Astrocyte of the spinal cord (primary cell): ENCODE measurements around the gene ZDHHC4.
"Not testable (repeated sequence)": the region's sequence is repeated elsewhere in the genome, so short reads cannot be mapped to it uniquely, and the experiment has no call there.

Experiments used
- DNase-seq: peaks from one replicate; pipeline ENCODE4 v3.0.0; 2011; ENCODE audit warnings: low read depth, low spot score
- H3K4me3 ChIP-seq: 2 replicates; pipeline ENCODE4 v1.5.1; 2011; ENCODE audit warnings: low read depth, mild to moderate bottlenecking, low read length, moderate library complexity
- in situ Hi-C: cut with HindIII; loops from 2 replicates; pipeline ENCODE4 v1.10.0; 2017; ENCODE audit warnings: low sequenced_read_pairs
- TF ChIP-seq, protein P1 (sequence below): IDR thresholded peaks from 2 replicates; pipeline ENCODE4 v1.5.1; 2012; ENCODE audit warnings: low read depth, mild to moderate bottlenecking, low read length, inconsistent platforms

Gene ZDHHC4

DNA sequence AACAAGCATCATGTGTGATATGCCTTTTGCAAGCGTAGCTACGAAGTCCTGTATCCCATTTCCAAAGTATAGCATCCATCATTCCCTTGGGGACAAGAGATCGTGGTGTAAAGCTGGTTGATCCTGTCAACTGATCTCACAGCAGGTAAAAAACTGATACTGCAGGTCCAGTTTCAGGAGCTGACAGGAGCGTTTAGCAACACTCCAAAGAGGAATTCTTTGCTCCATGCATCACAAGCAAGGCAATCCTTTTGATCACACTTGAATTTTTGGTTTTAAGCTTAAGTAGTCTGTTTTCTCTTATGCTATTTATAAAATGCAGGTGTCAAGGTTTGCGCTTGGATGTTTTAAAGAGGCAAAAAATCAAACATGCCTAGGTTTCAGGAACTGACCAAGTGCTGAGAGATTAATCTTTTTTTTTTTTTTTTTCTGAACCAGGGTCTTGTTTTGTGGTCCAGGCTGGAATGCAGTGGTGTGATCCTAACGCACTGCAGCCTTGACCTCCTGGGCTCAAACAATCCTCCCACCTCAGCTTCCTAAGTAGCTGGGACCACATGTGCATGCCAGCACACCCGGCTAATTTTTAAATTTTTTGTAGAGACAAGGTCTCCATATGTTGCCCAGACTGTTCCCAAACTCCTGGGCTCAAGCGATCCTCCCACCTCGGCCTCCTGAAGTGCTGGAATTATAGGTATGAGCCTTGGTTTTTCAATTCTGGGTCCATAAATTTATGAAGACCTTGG is 1.8 kb upstream of the ZDHHC4 start:
- in situ Hi-C loops, result no loop called here
- no peak for DNase-seq
- TF ChIP-seq, protein P1, sequence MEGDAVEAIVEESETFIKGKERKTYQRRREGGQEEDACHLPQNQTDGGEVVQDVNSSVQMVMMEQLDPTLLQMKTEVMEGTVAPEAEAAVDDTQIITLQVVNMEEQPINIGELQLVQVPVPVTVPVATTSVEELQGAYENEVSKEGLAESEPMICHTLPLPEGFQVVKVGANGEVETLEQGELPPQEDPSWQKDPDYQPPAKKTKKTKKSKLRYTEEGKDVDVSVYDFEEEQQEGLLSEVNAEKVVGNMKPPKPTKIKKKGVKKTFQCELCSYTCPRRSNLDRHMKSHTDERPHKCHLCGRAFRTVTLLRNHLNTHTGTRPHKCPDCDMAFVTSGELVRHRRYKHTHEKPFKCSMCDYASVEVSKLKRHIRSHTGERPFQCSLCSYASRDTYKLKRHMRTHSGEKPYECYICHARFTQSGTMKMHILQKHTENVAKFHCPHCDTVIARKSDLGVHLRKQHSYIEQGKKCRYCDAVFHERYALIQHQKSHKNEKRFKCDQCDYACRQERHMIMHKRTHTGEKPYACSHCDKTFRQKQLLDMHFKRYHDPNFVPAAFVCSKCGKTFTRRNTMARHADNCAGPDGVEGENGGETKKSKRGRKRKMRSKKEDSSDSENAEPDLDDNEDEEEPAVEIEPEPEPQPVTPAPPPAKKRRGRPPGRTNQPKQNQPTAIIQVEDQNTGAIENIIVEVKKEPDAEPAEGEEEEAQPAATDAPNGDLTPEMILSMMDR, result no peak
- H3K4me3 ChIP-seq, result no peak overlapping the region

DNA sequence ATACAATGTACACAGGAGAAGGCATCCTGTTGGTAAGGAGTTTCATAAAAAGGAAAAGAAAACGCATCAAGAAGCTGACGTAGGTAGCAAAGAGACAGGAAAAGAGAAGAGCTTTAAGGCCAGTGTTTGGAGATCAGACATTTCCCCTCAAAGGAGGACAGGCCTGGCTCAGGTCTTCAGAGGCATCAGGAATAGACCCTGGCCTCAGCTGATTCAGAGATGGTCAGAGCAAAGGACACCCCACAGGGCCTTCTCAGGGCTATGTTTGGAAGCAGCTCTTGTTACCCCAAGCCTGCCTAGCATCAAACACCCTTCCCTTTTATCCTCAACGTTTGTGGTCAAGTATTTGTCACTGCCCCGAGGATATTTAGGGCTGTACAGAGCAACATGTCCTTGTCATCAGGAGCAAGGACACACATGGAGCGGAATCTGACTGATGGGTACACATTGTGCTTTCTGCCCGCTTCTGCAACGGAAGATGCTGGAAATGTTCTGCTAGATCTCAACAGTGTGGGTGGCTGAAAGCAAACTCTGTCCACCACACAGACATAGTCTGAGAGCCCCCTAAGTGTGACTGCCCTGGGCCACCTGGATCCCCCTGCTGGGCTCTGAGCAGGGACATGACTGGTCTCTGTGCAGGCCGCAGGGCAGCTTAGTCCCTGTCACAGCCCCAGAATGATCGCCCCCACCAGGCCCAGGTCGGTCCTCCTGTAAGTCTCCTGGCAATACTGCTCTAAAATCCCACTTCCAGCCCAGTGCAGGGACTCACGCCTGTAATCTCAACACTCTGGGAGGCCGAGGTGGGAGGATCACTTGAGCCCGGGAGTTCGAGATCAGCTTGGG is 1.0 kb upstream of the ZDHHC4 start:
- peak overlapping the region; percentile 78 for H3K4me3 ChIP-seq
- DNase-seq, result no peak
- TF ChIP-seq, protein P1, result no peak
- in situ Hi-C loops, result no loop called here

DNA sequence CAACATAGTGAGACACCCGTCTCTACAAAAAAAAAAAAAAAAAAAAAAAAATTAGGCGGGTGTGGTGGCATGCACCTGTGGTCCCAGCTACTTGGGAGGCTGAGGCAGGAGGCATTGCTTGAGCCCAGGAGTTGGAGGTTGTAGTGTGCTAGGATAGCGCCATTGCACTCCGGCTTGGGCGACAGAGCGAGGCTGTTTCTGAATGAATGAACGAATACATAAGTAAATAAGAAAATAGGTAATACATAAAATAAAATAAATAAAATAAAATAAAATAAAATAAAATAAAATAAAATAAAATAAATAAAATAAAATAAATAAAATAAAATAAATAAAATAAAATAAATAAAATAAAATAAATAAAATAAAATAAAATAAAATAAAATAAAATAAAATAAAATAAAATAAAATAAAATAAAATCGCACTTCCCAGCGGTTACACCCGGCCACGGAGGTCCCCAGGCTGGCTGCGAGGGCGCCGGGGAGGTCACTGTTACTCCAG is 336 bp upstream of the ZDHHC4 start:
- H3K4me3 ChIP-seq, result peak overlapping the region; percentile 78
- DNase-seq, in situ Hi-C loops: not testable (repeated sequence)

DNA sequence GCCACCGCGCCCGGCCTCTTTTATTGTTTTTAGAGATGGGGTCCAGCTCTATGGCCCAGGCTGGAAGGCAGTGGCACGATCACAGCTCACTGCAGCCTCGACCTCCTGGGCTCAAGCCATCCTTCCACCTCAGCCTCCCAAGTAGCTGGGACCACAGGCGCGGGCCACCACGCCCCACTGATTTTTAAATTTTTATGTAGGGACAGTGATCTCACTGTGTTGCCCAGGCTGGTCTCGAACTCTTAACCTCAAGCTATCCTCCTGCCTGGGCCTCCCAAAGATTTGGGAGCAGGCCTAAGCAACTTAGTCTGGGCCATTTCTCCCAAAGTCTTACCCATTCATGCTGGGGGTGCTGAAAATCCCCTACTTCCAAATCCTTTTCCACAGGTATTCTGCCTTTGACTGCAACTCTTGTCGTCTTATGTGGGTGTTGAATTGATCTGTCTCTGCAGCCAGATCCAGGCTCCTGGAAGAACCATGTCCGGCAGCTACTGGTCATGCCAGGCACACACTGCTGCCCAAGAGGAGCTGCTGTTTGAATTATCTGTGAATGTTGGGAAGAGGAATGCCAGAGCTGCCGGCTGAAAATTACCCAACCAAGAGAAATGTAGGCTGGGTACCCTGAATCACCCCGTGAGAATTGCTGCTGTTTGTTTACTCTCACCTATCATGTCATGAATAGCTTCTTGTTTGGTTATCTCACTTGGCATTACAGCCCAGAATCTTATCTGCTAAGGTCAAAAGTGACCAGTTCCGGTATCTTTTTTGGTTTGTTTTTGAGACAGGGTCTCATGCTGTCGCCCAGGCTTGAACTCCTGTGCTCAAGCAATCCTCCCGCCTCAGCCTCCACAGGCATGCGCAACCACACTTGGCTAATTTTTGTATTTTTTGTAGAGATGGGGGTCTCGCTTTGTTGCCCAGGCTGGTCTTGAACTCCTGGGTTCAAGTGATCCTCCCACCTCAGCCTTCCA is 1.1 kb downstream of the ZDHHC4 start:
- DNase-seq, result no peak
- TF ChIP-seq, protein P1, result no peak
- peak overlapping the region; percentile 78 for H3K4me3 ChIP-seq
- in situ Hi-C loops, result no loop called here

DNA sequence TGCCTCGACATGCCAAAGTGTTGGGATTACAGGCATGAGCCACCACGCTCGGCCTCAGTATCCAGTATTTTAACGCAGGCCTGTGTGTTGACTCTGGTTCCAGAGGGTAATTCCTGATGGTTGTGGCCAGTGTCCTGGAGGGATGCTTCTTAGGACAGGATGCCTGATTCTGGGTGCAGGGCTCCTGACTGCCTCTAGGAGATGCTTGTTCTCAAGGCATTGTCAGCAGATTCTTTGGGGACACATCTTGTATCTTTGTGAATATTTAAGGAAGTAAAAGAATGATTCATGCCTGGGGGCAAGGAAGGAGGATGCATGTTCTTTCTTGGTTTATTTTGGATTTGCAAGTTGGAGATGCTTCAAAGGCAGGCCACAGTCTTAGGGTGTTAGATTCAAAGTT is 2.2 kb downstream of the ZDHHC4 start:
- TF ChIP-seq, protein P1, result peak; percentile 26
- in situ Hi-C loops, result no loop called here
- no peak overlapping the region for H3K4me3 ChIP-seq
- no peak for DNase-seq

DNA sequence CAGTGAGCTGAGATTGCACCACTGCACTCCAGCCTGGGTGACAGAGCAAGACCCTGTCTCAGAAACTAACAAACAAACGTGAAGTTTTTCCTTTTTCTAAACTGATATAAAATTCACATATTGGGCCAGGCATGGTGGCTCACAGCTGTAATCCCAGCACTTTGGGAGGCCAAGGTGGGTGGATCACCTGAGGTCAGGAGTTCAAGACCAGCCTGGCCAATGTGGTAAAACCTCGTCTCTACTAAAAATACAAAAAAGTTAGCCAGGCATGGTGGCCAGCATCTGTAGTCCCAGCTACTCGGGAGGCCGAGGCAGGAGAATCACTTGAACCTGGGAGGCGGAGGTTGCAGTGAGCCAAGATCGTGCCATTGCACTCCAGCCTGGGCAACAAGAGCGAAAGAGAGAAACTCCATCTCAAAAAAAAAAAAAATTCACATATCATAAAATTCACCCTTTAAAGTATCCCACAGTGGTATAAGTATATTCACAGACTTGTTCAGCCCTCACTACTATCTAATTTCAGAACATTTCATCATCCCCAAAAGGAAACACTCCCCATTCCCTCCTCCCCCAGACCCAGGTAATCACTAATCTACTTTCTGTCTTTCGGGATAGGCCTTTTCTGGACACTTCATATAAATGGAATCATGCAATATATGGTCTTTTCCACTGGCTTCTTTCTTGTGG is 8.6 kb downstream of the ZDHHC4 start:
- in situ Hi-C loops, H3K4me3 ChIP-seq, DNase-seq: not testable (repeated sequence)

DNA sequence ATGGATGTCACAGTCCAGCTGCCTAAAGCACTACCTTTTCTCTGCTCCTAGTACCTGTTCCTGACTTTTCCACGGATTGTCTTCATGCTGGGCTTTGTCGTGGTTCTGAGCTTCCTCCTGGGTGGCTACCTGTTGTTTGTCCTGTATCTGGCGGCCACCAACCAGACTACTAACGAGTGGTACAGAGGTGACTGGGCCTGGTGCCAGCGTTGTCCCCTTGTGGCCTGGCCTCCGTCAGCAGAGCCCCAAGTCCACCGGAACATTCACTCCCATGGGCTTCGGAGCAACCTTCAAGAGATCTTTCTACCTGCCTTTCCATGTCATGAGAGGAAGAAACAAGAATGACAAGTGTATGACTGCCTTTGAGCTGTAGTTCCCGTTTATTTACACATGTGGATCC is 11.3 kb downstream of the ZDHHC4 start:
- H3K4me3 ChIP-seq, result no peak overlapping the region
- TF ChIP-seq, protein P1, result no peak
- no peak for DNase-seq
- in situ Hi-C loops, result no loop called here
